HepG2 (cell line): ENCODE data around the gene CD7. TPM values are rescaled to one million over a fixed set of nuclear protein-coding genes. Genes with fewer than 3 reads are reported as not detected.

Experiments used
- BCLAF1 ChIP-seq: fragments of 450-650 bp; IDR thresholded peaks from 2 replicates; pipeline ENCODE4 v1.6.1; 2017; ENCODE audit warnings: mild to moderate bottlenecking
- CHD4 ChIP-seq: fragments of 200-600 bp; sonication (generic); IDR thresholded peaks from 2 replicates; pipeline ENCODE4 v1.7.0; 2017; ENCODE audit warnings: mild to moderate bottlenecking, low read length, borderline replicate concordance
- FOSL2 ChIP-seq: sonication (generic); formaldehyde crosslinking; IDR thresholded peaks from 2 replicates; pipeline ENCODE4 v1.4.0; 2020; ENCODE audit warnings: missing genetic modification reagents
- GABPB1 ChIP-seq: IDR thresholded peaks from 2 replicates; pipeline ENCODE4 v1.6.1; 2016; ENCODE audit warnings: mild to moderate bottlenecking, missing genetic modification reagents, moderate library complexity, missing compliant biosample characterization
- MIER3 ChIP-seq: IDR thresholded peaks from 2 replicates; pipeline ENCODE4 v1.6.1; 2016; ENCODE audit warnings: missing compliant biosample characterization, borderline replicate concordance
- MLX ChIP-seq: IDR thresholded peaks from 2 replicates; pipeline ENCODE4 v1.6.1; 2016
- POGK ChIP-seq: sonication (generic); formaldehyde crosslinking; conservative IDR thresholded peaks from 2 replicates; pipeline ENCODE4 v1.8.0; 2022; ENCODE audit warnings: mild to moderate bottlenecking, moderate library complexity, missing genetic modification reagents
- SMC3 ChIP-seq: IDR thresholded peaks from 2 replicates; pipeline ENCODE4 v1.6.1; 2011; ENCODE audit warnings: low read length, improper control_type of control experiment
- SP4 ChIP-seq: sonication (generic); formaldehyde crosslinking; IDR thresholded peaks from 2 replicates; pipeline ENCODE4 v1.8.1; 2023; ENCODE audit warnings: mild to moderate bottlenecking, missing genetic modification reagents
- SRSF1 ChIP-seq: fragments of 200-400 bp; formaldehyde crosslinking; optimal IDR thresholded peaks from 2 replicates; pipeline ENCODE3; 2017; ENCODE audit warnings: mild to moderate bottlenecking, low read depth, low read length, moderate library complexity
- TEAD3 ChIP-seq: optimal IDR thresholded peaks from 2 replicates; pipeline ENCODE3; 2016; ENCODE audit warnings: borderline replicate concordance
- TERF1 ChIP-seq: sonication (generic); formaldehyde crosslinking; IDR thresholded peaks from 2 replicates; pipeline ENCODE4 v1.8.0; 2022; ENCODE audit warnings: mild to moderate bottlenecking, missing genetic modification reagents, moderate library complexity
- THAP9 ChIP-seq: sonication (generic); formaldehyde crosslinking; IDR thresholded peaks from 2 replicates; pipeline ENCODE4; 2020; ENCODE audit warnings: missing genetic modification reagents, mild to moderate bottlenecking, borderline replicate concordance
- ZNF251 ChIP-seq: sonication (generic); formaldehyde crosslinking; IDR thresholded peaks from 2 replicates; pipeline ENCODE4 v1.9.0; 2021; ENCODE audit warnings: mild to moderate bottlenecking, missing genetic modification reagents
- ZNF558 ChIP-seq: sonication (generic); formaldehyde crosslinking; IDR thresholded peaks from 2 replicates; pipeline ENCODE4 v1.9.0; 2022; ENCODE audit warnings: mild to moderate bottlenecking, missing genetic modification reagents, borderline replicate concordance
- ZNF780A ChIP-seq: sonication (generic); formaldehyde crosslinking; IDR thresholded peaks from 2 replicates; pipeline ENCODE4 v1.8.0; 2022; ENCODE audit warnings: mild to moderate bottlenecking, missing genetic modification reagents, moderate library complexity
- polyA plus RNA-seq, 8 experiments: library from polyadenylated mRNA; depleted of rRNA in 3 of 8; stranded (reverse) in 7 of 8; unstranded in 1 of 8; fragments of >200 nt; fragmentation: Illumina TruSeq in 4 of 8; extraction: Trizol in 4 of 8; gene quantifications; 2 replicates each; pipeline versions ENCODE4 v1.2.1 to v1.2.3, GENCODE V29; 2011 to 2016; ENCODE audit warnings: low read depth in 4 of 8, missing spikeins in 1 of 8, mixed read lengths in 1 of 8; ENCODE audit not compliant: insufficient read depth in 1 of 8
- total RNA-seq, 5 experiments: library from RNA; depleted of rRNA; stranded (reverse); fragments of >200 nt; fragmentation: Illumina TruSeq; extraction: Trizol; gene quantifications; 2 replicates each; pipeline ENCODE4 v1.2.3, GENCODE V29; 2016; ENCODE audit warnings: low read depth in 1 of 5

Gene CD7
- total and polyA plus RNA-seq, 2 of the 13 experiments (the other 11 are each of a cell fraction or from before 2014, with no cell fraction given): 67.6 to 76.4 TPM

GRCh38 chr17:82346342-82347300 lies 29.2 kb upstream of the CD7 start (continued):
- TF ChIP-seq SRSF1 (no peak), CHD4 (0 out of 2 replicates have a peak, but pooled peaks have one; percentile 47), SMC3 (no peak), ZNF780A (CRISPR knock-in tag) (0 out of 2 replicates have a peak, but pooled peaks have one; percentile 36), POGK (CRISPR knock-in tag) (peak; percentile 96), GABPB1 (CRISPR knock-in tag) (peak; percentile 81), BCLAF1 (no peak), TERF1 (CRISPR knock-in tag) (no peak), ZNF558 (CRISPR knock-in tag) (no peak), MIER3 (CRISPR knock-in tag) (peak; percentile 100), SP4 (CRISPR knock-in tag) (no peak), MLX (CRISPR knock-in tag) (peak; percentile 97), FOSL2 (CRISPR knock-in tag) (peak; percentile 97), TEAD3 (peak; percentile 99), ZNF251 (peak; percentile 51; the same call in 1 of the 2 replicates), THAP9 (CRISPR knock-in tag) (no peak)
